IPS-NIHi11 (cell line): ENCODE data around the gene SEMA4D.
"Not testable (repeated sequence)": the region's sequence is repeated elsewhere in the genome, so short reads cannot be mapped to it uniquely, and the experiment has no call there.

Source experiments
- DNase-seq: peaks from one replicate; pipeline ENCODE4 v3.0.0; 2012; ENCODE audit warnings: mixed read lengths, low spot score

Gene SEMA4D

GRCh38 chr9:89352451-89352850 lies 145.5 kb downstream of the SEMA4D start:
- DNase-seq = no peak

- no peak for DNase-seq
Observed at GRCh38 chr9:89351584-89352300, 146.2 kb downstream of the SEMA4D start.

- DNase-seq = no peak
Observed at GRCh38 chr9:89350988-89351557, 146.8 kb downstream of the SEMA4D start.

GRCh38 chr9:89349607-89350006 lies 148.3 kb downstream of the SEMA4D start:
- no peak for DNase-seq

- DNase-seq = no peak
Observed at GRCh38 chr9:89347651-89348050, 150.3 kb downstream of the SEMA4D start.

GRCh38 chr9:89346696-89347095 lies 151.2 kb downstream of the SEMA4D start:
- DNase-seq = no peak

GRCh38 chr9:89345476-89345875 lies 152.4 kb downstream of the SEMA4D start:
- no peak for DNase-seq

GRCh38 chr9:89343812-89344211 lies 154.1 kb downstream of the SEMA4D start:
- not testable (repeated sequence) for DNase-seq

GRCh38 chr9:89342948-89343347 lies 155.0 kb downstream of the SEMA4D start:
- DNase-seq = no peak

GRCh38 chr9:89342213-89342612 lies 155.7 kb downstream of the SEMA4D start:
- DNase-seq = no peak

GRCh38 chr9:89340332-89340731 lies 157.6 kb downstream of the SEMA4D start:
- DNase-seq = no peak

- DNase-seq = no peak
Observed at GRCh38 chr9:89339807-89340206, 158.1 kb downstream of the SEMA4D start.

- no peak for DNase-seq
Observed at GRCh38 chr9:89330513-89330912, 167.4 kb downstream of the SEMA4D start.

GRCh38 chr9:89329917-89330316 lies 168.0 kb downstream of the SEMA4D start:
- DNase-seq = no peak

- DNase-seq = no peak
Observed at GRCh38 chr9:89328064-89328463, 169.8 kb downstream of the SEMA4D start.

GRCh38 chr9:89325733-89326132 lies 172.2 kb downstream of the SEMA4D start:
- DNase-seq = no peak

GRCh38 chr9:89323390-89323789 lies 174.5 kb downstream of the SEMA4D start:
- no peak for DNase-seq

- no peak for DNase-seq
Observed at GRCh38 chr9:89319015-89319905, 178.7 kb downstream of the SEMA4D start.

GRCh38 chr9:89318123-89319014 lies 179.5 kb downstream of the SEMA4D start, which contains the start of gene SECISBP2:
SECISBP2 (plus strand) TSS chr9:89318500; CDS start chr9:89318577, 77 bp downstream.
- DNase-seq = peak; percentile 87

GRCh38 chr9:89317282-89317681 lies 180.6 kb downstream of the SEMA4D start:
- DNase-seq = no peak

GRCh38 chr9:89315482-89315881 lies 182.4 kb downstream of the SEMA4D start:
- no peak for DNase-seq

- no peak for DNase-seq
Observed at GRCh38 chr9:89314955-89315354, 183.0 kb downstream of the SEMA4D start.
